EH (cell line): ENCODE results near the gene SASH3.
"Not testable (repeated sequence)": the region's sequence is repeated elsewhere in the genome, so short reads cannot be mapped to it uniquely, and the experiment has no call there.

Experiments
- DNase-seq: peaks from one replicate; pipeline ENCODE4 v3.0.0-alpha.2; 2015; ENCODE audit warnings: low read depth

SASH3 gene

DNA sequence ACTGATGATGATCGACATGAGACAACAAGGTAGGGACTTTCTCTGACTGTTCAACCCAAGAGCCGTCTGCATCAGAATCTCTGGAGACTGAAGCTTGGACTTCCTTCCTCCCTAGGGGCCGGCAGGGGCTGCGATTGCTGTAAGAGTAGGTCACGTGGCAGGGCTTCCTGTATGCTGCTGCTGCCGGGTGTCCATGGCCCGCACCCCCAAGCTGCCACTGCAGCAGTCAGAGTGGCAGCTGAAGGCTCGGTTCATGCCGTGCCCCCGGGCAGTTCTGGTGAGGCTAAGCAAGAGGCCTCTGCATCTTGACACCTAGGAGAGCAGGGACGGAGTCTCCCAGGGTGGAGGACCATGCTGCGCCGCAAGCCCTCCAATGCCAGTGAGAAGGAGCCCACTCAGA lies at the start of gene SASH3:
SASH3 (plus strand) TSS at position 203 of the 400 bp plus-strand sequence; CDS start at position 352, 149 bp downstream.
- DNase-seq, result no peak

DNA sequence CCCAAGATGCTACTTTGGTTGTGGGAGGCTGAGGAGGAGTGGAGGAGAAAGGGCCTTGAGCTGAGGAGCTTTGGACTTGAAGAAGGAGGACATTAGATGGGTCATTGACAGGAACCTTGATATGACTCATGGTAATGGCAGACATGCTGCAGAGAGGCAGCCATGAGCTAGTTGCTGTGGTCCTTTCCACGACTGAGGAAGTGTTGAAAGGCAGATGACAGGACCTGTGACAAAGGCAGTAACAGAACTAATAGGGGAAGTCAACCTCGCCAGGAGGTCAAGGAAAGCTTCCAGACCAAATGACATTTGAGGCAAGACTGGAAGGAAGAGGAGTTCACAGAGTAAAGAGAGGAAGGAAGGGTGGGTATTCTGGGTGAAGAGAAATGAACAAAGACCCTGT lies 48.5 kb upstream of the SASH3 start:
- DNase-seq, result no peak

DNA sequence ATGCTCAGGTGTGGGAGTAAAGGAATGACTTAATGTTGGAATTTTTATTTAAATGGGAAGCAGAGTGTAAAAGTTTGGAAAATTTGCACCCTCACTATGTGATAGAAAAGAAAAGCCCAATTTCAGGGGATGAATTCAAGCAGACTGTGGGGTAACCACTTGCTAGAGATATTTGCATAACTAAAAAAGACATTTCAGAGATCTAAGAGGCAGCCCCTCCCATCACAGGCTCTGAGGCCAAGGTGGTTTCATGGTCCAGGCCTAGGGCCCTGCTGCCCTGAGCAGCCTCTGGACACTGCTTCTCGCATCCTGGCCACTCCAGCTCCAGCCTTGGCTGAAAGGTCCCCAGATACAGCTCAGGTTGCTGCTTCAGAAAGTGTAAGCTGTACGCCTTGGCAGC lies 46.9 kb upstream of the SASH3 start:
- DNase-seq, result no peak

DNA sequence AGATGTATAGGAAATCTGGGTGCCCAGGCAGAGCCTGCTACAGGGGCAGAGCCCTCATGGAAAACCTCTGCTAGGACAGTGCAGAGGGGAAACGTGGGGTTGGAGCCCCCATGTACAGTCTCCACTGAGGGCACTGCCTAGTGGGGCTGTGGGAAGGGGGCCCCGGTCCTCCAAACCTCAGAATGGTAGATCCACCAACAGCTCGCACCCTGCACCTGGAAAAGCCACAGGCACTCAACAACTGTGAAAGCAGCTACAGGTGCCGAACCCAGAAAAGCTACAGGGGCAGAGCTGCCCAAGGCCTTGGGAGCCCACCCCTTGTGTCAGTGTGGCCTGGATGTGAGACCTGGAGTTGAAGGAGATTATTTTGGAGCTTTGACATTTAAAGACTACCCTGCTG lies 46.4 kb upstream of the SASH3 start:
- DNase-seq, result no peak

DNA sequence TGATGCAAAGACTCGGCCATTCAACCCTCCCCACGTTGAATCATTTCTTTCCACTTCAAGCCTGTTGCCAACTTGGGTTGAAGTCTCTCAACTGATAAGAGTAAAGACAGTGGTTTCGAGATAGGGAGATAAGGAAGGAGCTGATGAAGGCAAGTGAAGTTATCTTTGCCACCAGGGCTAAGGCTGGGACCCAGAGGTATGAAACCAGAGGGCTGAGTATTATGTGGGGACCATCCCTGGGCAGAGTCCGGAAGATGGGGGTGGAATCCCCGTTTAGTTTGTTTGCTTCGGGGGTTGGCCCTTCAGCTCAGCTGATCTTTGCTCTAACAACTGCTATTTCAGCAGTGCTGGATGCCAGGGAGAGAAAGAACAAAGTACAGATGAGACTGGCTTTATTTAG lies 43.3 kb upstream of the SASH3 start:
- DNase-seq, result no peak

DNA sequence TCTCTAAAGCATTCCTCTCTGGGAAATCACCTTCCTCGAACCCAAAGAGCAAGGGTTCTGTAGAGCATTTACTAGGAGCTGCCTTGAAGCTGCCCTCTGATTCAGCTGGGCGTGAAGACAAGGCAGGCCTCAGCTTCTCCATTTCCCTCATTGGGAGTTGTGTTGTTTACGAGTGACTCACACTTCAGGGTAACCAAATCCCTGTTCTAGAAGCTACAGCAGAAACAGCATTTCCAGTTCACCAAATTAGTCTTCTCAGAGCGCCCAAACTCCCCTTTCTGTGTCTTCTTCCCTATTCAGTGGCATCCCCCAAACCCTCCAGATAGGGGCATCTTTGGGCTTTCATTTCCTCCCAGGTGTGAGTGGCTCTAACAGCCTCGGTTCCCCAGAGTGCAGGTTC lies 41.8 kb upstream of the SASH3 start:
- DNase-seq, result peak; percentile 61

DNA sequence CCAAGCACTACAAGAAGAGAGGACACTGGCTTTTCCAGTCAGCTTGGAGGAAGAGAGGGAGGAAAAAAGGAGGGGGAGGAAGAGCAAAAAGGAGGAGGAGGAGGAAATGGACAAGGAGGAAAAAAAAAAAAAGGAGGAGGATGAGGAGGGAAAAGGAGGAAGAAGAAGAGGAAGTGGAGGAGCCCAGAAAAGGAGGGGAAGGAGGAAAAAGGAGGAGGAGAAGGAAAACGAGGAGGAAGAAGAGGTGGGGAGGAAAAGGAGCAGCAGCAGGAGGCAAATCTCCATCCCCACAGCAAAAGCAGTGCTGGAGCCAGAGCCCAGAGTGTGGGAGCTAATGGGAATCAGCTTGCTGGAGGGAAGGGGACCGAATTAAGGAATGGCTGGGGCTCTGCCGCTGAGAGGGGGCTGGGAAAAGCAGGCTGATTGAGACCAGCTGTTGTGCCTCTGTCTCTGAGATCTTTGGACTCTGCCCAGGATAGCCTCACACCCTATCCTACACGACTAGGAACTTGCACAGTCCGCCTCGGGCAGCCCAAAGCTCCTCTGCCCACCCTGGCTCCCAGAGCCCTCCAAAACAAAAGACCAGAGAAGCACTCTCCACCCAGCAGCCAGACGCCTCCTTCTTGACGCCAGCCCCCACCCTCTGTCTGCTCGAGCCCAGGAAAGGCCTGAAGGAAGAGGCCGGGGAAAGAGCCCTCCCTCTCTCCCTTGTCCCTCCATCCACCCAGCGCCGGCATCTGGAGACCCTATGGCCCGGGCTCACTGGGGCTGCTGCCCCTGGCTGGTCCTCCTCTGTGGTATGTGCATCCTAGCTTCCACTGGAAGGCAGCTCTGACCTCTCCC lies 41.1 kb upstream of the SASH3 start, which contains the start of gene XPNPEP2:
XPNPEP2 (plus strand) TSS at position 514 of the 843 bp plus-strand sequence; CDS start at position 749, 235 bp downstream.
- DNase-seq, result peak; percentile 53

DNA sequence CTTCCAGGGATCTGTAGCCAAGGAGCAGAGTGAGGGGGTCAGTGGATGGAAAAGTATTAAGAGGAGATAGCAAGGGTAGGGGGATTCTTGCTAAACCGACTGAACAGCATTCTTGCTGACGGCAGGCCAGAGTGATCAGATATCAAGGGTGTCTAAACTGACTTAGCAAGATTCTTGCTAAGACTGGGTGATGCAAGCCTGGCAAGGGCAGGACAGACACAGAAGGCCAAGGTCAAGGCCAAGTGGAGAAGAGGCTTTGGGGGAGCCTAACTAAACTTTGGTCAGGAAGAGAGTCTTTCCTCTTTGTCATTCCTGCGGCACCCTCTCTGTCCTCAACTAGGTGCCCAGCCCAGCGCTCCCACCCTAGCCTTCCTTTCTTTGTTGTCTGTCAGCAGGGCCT lies 40.2 kb upstream of the SASH3 start:
- DNase-seq, result no peak

DNA sequence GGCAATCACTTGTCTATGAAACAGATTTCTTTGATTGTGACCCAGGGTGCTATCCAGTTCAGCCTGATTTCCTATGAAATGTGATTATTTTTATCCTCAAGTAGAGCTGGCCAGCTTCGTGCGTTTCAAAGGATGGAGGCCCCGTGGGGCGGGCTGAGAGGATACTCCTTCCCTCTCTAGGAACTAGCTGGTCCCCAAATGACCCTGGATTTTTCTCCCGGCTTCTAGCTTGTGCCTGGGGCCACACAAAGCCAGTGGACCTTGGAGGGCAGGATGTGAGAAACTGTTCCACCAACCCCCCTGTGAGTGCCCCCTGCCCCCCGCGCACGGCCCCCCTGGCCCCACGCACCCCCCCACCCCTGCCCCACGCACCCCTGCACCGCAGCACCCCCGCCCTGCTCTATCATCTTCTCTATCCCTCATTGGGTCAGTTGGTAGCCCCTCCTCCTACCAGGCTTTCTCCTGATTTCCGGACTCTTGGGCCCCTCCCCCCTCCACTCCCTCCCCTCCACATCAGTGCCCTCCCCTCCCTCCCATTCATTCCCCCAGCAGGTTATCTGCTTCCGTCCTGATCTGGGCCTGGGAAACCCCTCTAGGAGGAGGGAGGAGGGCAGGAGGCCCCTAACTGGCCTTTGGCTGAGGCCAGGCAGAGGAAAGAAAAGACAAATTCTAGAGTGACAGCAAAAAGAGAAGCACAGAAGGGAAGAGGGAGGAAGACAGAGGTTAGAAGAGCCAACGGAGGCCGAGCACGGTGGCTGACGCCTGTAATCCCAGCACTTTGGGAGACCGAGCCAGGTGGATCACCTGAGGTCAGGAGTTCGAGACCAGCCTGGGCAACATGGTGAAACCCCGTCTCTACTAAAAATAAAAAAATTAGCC lies 37.6 kb upstream of the SASH3 start:
- no peak for DNase-seq

DNA sequence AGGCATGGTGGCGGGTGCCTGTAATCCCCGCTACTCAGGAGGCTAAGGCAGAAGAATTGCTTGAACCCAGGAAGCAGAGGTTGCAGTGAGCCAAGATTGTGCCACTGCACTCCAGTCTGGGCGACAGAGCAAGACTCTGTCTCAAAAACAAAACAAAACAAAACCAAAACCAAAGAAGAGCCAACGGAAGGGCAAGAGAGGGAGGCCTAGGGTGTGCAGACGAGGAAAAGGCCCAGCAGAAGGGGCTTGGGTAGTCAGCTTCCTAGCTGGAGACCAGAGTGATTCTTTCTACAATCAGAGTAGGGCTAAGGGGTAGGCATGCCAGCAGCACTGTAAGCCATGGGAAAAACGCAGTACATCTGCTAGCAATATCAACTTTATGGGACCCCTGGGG lies 37.0 kb upstream of the SASH3 start:
- DNase-seq, result not testable (repeated sequence)

DNA sequence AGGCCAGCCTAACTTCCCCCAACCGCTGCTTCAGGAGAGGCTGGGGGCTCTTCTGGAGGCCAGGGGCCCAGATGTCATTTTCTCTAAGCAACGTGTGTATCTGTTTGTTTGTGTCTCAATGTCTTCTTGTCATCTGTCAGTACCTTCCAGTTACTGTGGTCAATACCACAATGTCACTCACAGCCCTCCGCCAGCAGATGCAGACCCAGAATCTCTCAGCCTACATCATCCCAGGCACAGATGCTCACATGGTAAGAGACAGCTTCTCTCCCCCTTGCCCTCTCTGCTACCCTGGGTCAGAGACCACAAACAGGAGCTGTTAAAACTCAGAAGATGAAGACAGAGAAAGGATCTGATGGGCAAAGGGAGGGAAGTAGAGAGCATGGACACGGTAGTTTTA lies 35.9 kb upstream of the SASH3 start:
- DNase-seq, result no peak

DNA sequence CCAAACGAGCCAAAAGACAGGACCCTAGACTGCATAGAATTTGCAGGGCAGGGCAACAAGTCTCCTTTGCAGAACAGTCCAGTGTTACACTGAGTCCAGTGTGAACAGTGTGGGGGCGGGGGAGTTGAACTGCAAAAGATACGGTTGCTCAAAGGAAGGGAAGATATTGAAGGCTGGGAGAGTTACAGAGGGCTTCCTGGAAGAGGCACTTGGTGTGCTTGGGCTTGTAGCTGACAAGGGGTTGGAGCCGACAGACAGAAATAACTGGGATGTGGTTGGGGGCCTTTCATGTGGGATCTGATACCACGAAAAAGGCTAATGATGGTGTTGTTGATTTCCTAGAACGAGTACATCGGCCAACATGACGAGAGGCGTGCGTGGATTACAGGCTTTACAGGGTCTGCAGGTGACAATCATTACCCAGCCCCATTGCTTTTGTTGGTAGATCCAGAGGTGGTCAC lies 34.9 kb upstream of the SASH3 start:
- no peak for DNase-seq

DNA sequence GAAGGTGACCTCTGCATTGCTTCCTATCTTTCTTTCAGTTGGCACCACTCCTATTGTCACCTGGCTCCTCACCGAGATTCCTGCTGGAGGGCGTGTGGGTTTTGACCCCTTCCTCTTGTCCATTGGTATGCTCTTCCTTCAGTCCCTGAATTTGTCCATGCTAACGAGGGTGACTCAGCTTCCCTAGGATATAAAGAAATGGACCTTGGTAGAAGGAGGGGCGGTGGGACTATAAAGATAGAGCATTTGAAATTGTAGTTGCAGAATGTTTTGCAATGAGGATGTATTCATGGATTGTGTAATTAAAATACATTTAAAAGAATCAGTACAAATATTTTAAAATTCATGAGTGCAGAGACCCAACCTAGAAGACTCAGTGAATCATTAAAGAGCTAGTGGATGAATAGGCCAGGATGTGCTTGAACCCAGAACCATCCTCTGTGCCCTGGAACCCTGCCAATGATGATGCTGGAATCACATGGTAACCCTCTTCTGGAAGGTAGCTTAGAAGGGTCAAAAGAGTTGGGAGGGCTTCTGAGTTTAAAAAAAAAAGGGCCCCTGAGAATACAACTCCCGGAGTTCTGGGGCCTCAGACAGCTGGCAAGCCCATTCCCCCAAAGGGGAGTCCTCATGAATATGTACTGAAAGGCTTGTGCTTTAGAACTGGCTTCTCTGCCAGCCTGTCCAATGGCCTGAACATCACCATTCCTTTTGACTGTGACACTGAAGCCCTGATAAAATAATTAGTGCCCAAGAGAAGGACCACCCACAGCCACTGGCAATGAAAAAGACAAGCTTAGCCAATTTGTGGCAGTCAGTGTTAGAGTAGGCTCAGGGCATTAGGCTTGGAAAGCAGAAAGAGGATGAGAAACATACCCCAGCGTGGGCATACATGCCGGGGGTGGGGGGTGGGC lies 32.9 kb upstream of the SASH3 start:
- no peak for DNase-seq

DNA sequence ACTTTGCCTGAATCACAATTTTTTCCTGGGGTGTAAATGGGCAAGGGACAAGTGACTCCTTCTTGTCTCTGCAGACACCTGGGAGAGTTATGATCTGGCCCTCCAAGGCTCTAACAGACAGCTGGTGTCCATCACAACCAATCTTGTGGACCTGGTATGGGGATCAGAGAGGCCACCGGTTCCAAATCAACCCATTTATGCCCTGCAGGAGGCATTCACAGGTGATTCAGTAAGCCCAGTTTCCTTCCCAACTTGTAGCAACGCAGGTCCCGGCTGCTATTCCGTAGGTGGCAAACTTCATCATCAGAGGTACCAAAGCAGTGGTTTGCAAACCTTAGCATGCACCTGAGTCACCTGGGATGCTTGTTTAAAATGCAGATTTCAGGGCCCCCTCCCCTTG lies 32.2 kb upstream of the SASH3 start:
- DNase-seq, result no peak

DNA sequence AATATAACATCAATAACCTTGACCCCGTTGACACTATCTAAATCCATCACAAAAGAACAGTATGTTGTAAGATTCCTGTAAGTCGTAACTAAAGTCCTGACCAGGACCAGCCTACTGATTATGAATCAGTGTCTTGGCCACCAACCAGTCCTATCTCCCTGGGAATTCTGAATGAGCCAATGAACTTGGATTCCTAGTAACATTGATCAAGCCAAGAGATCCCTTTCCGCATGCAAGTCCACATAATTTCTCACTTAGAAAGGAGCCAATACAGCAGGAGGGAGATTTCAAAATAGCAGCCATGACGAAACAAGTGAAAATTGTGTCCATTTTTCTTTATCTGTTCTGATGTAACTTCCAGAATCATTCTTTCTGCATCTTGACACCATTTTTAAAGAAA lies 31.4 kb upstream of the SASH3 start:
- peak; percentile 18 for DNase-seq

DNA sequence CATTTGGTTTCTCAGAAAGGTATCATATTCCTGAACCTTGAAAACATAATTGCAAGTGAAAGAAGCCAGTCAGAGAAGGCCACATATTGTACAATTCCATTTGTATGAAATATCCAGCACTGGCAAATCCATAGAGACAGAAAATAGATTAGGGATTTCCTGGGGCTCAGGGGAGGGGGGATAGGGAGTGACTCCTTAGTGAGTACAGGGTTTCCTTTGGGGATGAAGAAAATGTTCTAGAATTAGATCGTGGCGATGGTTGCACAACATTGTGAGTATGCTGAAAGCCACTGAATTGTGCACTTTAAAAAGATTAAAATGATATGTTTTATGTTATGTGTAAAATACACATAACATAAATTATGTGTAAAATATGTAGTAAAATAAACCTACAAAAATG lies 30.7 kb upstream of the SASH3 start:
- no peak for DNase-seq

DNA sequence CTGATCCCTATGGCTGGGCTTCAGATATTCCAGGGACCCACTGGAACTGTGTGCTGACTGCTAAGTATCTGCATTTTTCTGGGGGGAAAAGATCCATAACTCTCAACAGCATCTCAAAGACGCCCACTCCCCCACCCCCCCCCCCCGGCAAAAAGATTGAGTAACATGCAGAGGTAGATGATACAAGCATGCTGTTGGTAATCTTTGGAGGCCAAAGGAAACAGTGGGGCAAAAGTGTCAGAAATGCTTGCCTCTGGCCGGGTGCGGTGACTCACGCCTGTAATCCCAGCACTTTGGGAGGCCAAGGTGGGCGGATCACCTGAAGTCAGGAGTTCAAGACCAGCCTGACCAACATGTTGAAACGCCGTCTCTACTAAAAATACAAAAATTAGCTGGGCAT lies 28.8 kb upstream of the SASH3 start:
- DNase-seq, result no peak

DNA sequence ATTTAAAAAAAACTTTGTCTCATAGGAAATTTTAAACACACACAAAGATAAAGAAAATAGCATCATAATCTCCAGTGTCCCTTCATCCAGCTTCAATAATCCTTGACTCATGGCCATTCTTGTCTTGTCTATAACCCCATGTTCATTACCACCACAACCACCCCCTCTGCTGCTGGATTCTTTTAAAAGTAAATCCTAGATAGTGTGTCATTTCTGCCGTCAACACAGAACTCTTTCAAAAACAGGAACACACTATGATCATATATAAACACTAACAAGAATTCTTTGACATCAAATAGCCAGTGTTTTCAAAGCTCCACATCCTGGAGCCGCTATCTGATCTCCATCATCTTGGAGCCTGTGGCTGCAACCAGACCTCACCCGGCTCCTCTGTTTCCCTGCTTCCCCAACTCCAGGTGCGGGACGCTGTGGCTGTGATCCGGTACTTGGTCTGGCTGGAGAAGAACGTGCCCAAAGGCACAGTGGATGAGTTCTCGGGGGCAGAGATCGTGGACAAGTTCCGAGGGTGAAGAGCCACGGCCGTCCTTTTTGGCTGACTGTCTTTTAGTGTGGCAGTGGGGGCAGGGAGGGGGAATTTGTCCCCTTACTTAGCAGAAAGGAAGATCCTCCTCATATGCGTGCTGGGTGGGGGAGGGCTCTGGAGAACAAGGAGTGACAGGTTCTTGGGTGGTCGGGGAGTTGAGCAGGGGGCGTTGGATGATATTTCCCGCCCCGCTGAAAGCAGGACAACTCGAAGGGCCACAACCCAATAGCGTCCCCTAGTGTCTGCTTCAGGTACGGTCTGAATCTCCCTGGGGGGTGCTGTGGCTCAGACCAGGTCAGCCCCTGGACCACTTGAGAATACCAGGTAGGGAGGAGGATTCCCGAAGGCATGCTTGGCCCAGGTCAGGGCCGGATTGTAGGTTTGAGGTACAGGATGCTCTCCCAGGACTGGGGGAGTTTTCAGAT lies 25.4 kb upstream of the SASH3 start:
- DNase-seq, result no peak

DNA sequence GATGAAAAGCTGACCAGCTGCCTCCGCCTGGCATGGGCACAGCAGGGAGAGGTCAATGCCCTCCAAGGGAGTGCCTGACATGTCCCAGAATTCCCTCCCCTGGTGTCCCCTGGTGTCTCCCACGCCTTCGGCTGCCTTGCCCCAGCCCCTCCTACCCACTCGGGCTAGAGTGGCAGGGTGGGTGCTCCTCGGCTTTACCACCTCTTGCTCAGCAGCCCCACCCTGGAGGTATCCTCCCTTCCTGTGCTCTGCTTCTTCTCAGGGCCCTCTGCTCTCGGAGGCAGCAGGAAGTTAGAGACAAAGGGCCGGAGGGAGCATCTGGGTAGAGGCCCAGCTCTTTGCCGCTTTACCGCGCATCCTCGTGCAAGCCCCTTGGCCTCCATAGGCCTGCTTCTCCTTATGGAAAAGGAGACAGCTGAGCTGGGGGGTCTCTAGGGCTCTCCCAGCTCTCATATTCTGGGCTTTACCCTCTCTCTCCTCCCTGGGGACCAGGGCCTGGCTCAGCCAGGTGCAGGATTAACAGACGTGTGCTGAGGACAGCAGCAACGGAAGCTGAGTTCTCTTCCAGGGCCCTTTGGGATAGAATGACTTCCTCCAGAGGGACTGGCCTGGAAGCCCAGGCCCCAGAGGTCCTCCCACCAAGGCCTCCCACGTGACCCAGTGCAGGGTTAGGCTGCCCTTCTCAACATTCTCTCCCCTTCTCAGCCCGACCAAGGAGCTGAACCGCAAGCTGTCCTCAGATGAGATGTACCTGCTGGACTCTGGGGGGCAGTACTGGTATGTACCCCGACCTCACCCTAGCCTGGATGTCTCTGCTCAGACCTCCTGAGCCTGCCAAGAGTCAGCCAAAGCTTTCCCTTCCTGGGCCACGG lies 23.7 kb upstream of the SASH3 start:
- DNase-seq, result no peak
